Mesodermal cell (in vitro differentiated cells): ENCODE measurements around the gene MYL5.

Source experiments
- H3K27ac ChIP-seq: 2 replicates; pipeline ENCODE4 v1.7.0; 2013; ENCODE audit warnings: mild to moderate bottlenecking, low read depth, low read length, moderate library complexity; ENCODE audit not compliant: severe bottlenecking
- H3K36me3 ChIP-seq: 2 replicates; pipeline ENCODE4 v1.7.1; 2013; ENCODE audit warnings: mild to moderate bottlenecking, low read length, moderate library complexity; ENCODE audit not compliant: control insufficient read depth, insufficient read depth
- H3K4me1 ChIP-seq: one replicate; pipeline ENCODE4 v1.7.1; 2013; ENCODE audit warnings: mild to moderate bottlenecking, low read length; ENCODE audit not compliant: insufficient read depth, control insufficient read depth, poor library complexity, severe bottlenecking
- H3K4me3 ChIP-seq: 2 replicates; pipeline ENCODE4 v1.7.0; 2013; ENCODE audit warnings: low read length, control low read depth, mild to moderate bottlenecking; ENCODE audit not compliant: insufficient read depth, poor library complexity, severe bottlenecking; ENCODE audit errors: extremely low read depth
- H3K9me3 ChIP-seq: 2 replicates; pipeline ENCODE4 v1.7.1; 2013; ENCODE audit warnings: mild to moderate bottlenecking, low read length, moderate library complexity; ENCODE audit not compliant: control insufficient read depth
- WGBS, 2 experiments: methylation state at CpG; one replicate each; pipeline ENCODE4 v1.1.5; 2013; ENCODE audit warnings: missing lambda C conversion rate in 2 of 2; ENCODE audit not compliant: insufficient coverage in 2 of 2; 5-methylcytosine and 5-hydroxymethylcytosine counted together

The MYL5 gene

GRCh38 chr4:683247-683897 is 9.0 kb downstream of the MYL5 start:
- Histone ChIP-seq H3K4me1 (peaks cover 23% of the 10 kb centered on the region), H3K9me3 (no peaks in the 10 kb centered on the region), H3K27ac (no peak overlapping the region), H3K36me3 (no peaks in the 10 kb centered on the region), H3K4me3 (no peak overlapping the region)
- 87 to 93% methylated on average over 15 to 25 of the region's 25 CpGs for WGBS, 2 experiments

GRCh38 chr4:683982-684622 is 9.8 kb downstream of the MYL5 start:
- Histone ChIP-seq H3K4me3 (no peak overlapping the region), H3K36me3 (no peaks in the 10 kb centered on the region), H3K4me1 (peaks cover 26% of the 10 kb centered on the region), H3K27ac (no peak overlapping the region), H3K9me3 (no peaks in the 10 kb centered on the region)
- 54 to 58% methylated on average over 18 of the region's 19 CpGs for WGBS, 2 experiments

DNA sequence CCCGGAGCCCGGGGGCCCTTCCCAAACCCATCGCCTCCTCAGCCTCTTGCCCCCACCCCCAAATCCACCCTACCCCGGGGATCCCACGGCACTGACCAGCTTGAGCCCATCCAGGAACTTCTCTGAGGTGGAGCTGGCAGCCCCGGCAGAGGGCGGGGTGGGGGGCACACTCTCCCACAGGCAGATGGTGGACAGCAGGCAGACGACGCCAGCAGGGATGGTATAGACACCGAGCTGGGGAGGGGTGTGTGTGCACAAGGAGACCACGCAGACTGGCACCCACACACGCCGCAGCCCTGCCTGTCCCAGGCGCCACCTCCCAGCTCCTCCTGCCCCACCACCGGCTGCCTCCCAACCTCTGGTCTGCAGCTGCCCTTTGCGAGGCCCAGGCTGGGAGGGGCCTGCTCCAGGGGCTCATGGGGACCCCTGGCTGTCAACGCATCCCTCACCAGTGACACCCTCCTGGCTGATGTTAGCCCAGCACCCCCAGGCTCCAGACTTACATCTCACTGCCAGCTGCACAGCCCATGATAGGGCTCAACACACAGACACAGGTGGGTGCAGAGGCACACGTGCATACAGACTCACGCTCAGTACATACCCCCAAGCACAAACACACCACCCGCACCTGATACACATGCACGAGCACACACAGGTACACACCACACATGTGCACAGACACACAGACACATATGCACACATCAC is 10.4 kb downstream of the MYL5 start:
- H3K4me3 ChIP-seq = no peak overlapping the region
- WGBS, 2 experiments = 86 to 95% methylated on average over 14 to 20 of the region's 21 CpGs
- H3K27ac ChIP-seq = no peak overlapping the region
- H3K4me1 ChIP-seq = peaks cover 32% of the 10 kb centered on the region
- no peaks in the 10 kb centered on the region for H3K9me3 ChIP-seq
- H3K36me3 ChIP-seq = no peaks in the 10 kb centered on the region

- Histone ChIP-seq H3K36me3 (no peaks in the 10 kb centered on the region), H3K4me1 (peaks cover 25% of the 10 kb centered on the region), H3K27ac (no peak overlapping the region), H3K4me3 (no peak overlapping the region), H3K9me3 (no peaks in the 10 kb centered on the region)
- WGBS, 2 experiments = 94 to 95% methylated on average over 35 to 36 of the region's 37 CpGs
Measured at GRCh38 chr4:685679-686412, 11.5 kb downstream of the MYL5 start.

GRCh38 chr4:686413-687040 is 12.2 kb downstream of the MYL5 start:
- WGBS, 2 experiments = 94 to 96% methylated on average over 31 of the region's 31 CpGs
- peaks cover 24% of the 10 kb centered on the region for H3K4me1 ChIP-seq
- no peak overlapping the region for H3K27ac ChIP-seq
- H3K36me3 ChIP-seq = no peaks in the 10 kb centered on the region
- no peak overlapping the region for H3K4me3 ChIP-seq
- no peaks in the 10 kb centered on the region for H3K9me3 ChIP-seq

GRCh38 chr4:687048-687970 is 13.0 kb downstream of the MYL5 start:
- Histone ChIP-seq H3K4me3 (no peak overlapping the region), H3K36me3 (no peaks in the 10 kb centered on the region), H3K4me1 (peaks cover 24% of the 10 kb centered on the region), H3K27ac (peak overlapping the region; percentile 20), H3K9me3 (no peaks in the 10 kb centered on the region)
- 79 to 82% methylated on average over 16 to 36 of the region's 38 CpGs for WGBS, 2 experiments

GRCh38 chr4:687971-688853 is 13.9 kb downstream of the MYL5 start:
- Histone ChIP-seq H3K4me3 (peak overlapping the region; percentile 21), H3K36me3 (no peaks in the 10 kb centered on the region), H3K4me1 (peaks cover 24% of the 10 kb centered on the region), H3K27ac (peak overlapping the region; percentile 20), H3K9me3 (no peaks in the 10 kb centered on the region)
- WGBS, 2 experiments = 84 to 90% methylated on average over 23 to 24 of the region's 26 CpGs

GRCh38 chr4:688854-689681 is 14.7 kb downstream of the MYL5 start, which contains the start of gene SLC49A3:
SLC49A3 (minus strand) TSS chr4:689151; CDS start chr4:689127, 24 bp downstream.
- H3K4me3 ChIP-seq = peak within 1 kb of the TSS; percentile 21
- H3K9me3 ChIP-seq = no peaks in the 10 kb centered on the region
- peak within 1 kb of the TSS; percentile 20 for H3K27ac ChIP-seq
- H3K4me1 ChIP-seq = peaks cover 24% of the 10 kb centered on the region
- H3K36me3 ChIP-seq = no peaks in the 10 kb centered on the region
- 17 to 25% methylated on average over 31 to 57 of the region's 59 CpGs for WGBS, 2 experiments
